IMR-90 (cell line): ENCODE results near the gene NGEF.

Experiments
- BHLHE40 ChIP-seq: fragments of 150-350 bp; IDR thresholded peaks from 2 replicates; pipeline ENCODE4 v1.6.1; 2016; ENCODE audit warnings: mild to moderate bottlenecking, low read depth, low read length
- CEBPB ChIP-seq: IDR thresholded peaks from 2 replicates; pipeline ENCODE4 v1.6.1; 2012; ENCODE audit warnings: low read depth, low read length, improper control_type of control experiment
- CTCF ChIP-seq: conservative IDR thresholded peaks from 2 replicates; pipeline ENCODE4 v1.5.1; 2012; ENCODE audit warnings: mild to moderate bottlenecking, low read depth, low read length, improper control_type of control experiment
- ELK1 ChIP-seq: fragments of 150-350 bp; IDR thresholded peaks from 2 replicates; pipeline ENCODE4 v1.6.1; 2016; ENCODE audit warnings: low read depth, mild to moderate bottlenecking, low read length, moderate library complexity, borderline replicate concordance
- MAFK ChIP-seq: IDR thresholded peaks from 2 replicates; pipeline ENCODE4 v1.6.1; 2012; ENCODE audit warnings: low read depth, low read length, improper control_type of control experiment
- MXI1 ChIP-seq: IDR thresholded peaks from 2 replicates; pipeline ENCODE4 v1.6.1; 2012; ENCODE audit warnings: low read depth, mild to moderate bottlenecking, low read length, moderate library complexity, borderline replicate concordance
- POLR2A ChIP-seq: IDR thresholded peaks from 2 replicates; pipeline ENCODE4 v1.6.1; 2012; ENCODE audit warnings: mild to moderate bottlenecking, low read depth, low read length
- RAD21 ChIP-seq: IDR thresholded peaks from 2 replicates; pipeline ENCODE4 v1.6.1; 2012; ENCODE audit warnings: low read length, improper control_type of control experiment
- RCOR1 ChIP-seq: IDR thresholded peaks from 2 replicates; pipeline ENCODE4 v1.6.1; 2012; ENCODE audit warnings: mild to moderate bottlenecking, low read length, improper control_type of control experiment; ENCODE audit not compliant: insufficient replicate concordance
- RFX5 ChIP-seq: IDR thresholded peaks from 2 replicates; pipeline ENCODE4 v1.8.0; 2012; ENCODE audit warnings: low read depth, mild to moderate bottlenecking, low read length, moderate library complexity
- SMC3 ChIP-seq: fragments of 150-350 bp; IDR thresholded peaks from 2 replicates; pipeline ENCODE4 v1.6.1; 2016; ENCODE audit warnings: low read depth, mild to moderate bottlenecking, antibody characterized with exemption, low read length, moderate library complexity
- USF2 ChIP-seq: fragments of 150-350 bp; IDR thresholded peaks from 2 replicates; pipeline ENCODE4 v1.6.1; 2017; ENCODE audit warnings: mild to moderate bottlenecking, antibody characterized with exemption, low read length, low read depth

GRCh38 chr2:232913903-232914302 lies 99.2 kb downstream of the NGEF start:
- TF ChIP-seq POLR2A (no peak), RAD21 (no peak), CTCF (no peak), CEBPB (no peak), MXI1 (no peak), BHLHE40 (no peak), SMC3 (no peak), RFX5 (no peak), MAFK (no peak), RCOR1 (no peak), USF2 (no peak), ELK1 (no peak)
